Activated T-cell treated with anti-CD3 and anti-CD28 coated beads for 48 hours (primary cell): ENCODE measurements around the gene CMIP.
A peak's percentile ranks its signal among the peaks of the same experiment; 100 is the strongest.
"Not testable (repeated sequence)": the region's sequence is repeated elsewhere in the genome, so short reads cannot be mapped to it uniquely, and the experiment has no call there.

Experiments used
- DNase-seq: peaks from one replicate; pipeline ENCODE4 v3.0.0-alpha.2; 2020; ENCODE audit warnings: low read depth

CMIP gene

GRCh38 chr16:81687131-81687456 is 242.5 kb downstream of the CMIP start:
- DNase-seq, result no peak

- DNase-seq, result no peak
Observed at GRCh38 chr16:81688182-81688581, 243.6 kb downstream of the CMIP start.

- DNase-seq, result not testable (repeated sequence)
Observed at GRCh38 chr16:81688839-81689238, 244.2 kb downstream of the CMIP start.

- no peak for DNase-seq
Observed at GRCh38 chr16:81692021-81692420, 247.4 kb downstream of the CMIP start.

GRCh38 chr16:81692571-81692970 is 248.0 kb downstream of the CMIP start:
- DNase-seq, result no peak

GRCh38 chr16:81693041-81693743 is 248.6 kb downstream of the CMIP start:
- DNase-seq, result no peak

- no peak for DNase-seq
Observed at GRCh38 chr16:81693744-81694303, 249.2 kb downstream of the CMIP start.

- DNase-seq, result no peak
Observed at GRCh38 chr16:81694494-81695280, 250.1 kb downstream of the CMIP start.

GRCh38 chr16:81695321-81696165 is 250.9 kb downstream of the CMIP start:
- no peak for DNase-seq

- no peak for DNase-seq
Observed at GRCh38 chr16:81696166-81696960, 251.8 kb downstream of the CMIP start.

GRCh38 chr16:81696961-81697615 is 252.5 kb downstream of the CMIP start:
- DNase-seq, result peak; percentile 29

- DNase-seq, result no peak
Observed at GRCh38 chr16:81697616-81698309, 253.2 kb downstream of the CMIP start.

- no peak for DNase-seq
Observed at GRCh38 chr16:81698310-81698641, 253.7 kb downstream of the CMIP start.

- DNase-seq, result no peak
Observed at GRCh38 chr16:81699596-81699995, 255.0 kb downstream of the CMIP start.

GRCh38 chr16:81700071-81700779 is 255.6 kb downstream of the CMIP start:
- no peak for DNase-seq

GRCh38 chr16:81700780-81701165 is 256.2 kb downstream of the CMIP start:
- no peak for DNase-seq

- no peak for DNase-seq
Observed at GRCh38 chr16:81701296-81701970, 256.8 kb downstream of the CMIP start.

GRCh38 chr16:81702506-81702905 is 257.9 kb downstream of the CMIP start:
- DNase-seq, result no peak
